Activated CD4-positive, alpha-beta memory T cell treated with anti-CD3 and anti-CD28 coated beads, Interleukin-2, amount 10 ng/mL, durations not matched to agents 7 days and 5 days (primary cell): ENCODE data around the gene THADA. TPM values are rescaled to one million over a fixed set of nuclear protein-coding genes. Genes with fewer than 3 reads are reported as not detected.
"Not testable (repeated sequence)": the region's sequence is repeated elsewhere in the genome, so short reads cannot be mapped to it uniquely, and the experiment has no call there.

ENCODE experiments used
- CTCF ChIA-PET: fragments of 350-600 bp; sonication (Branson Sonifier 250); formaldehyde crosslinking; loops from one replicate; lab custom pipeline; 2021; ENCODE audit warnings: antibody characterized with exemption, inconsistent platforms; lab: Charles Lee
- POLR2A ChIA-PET: fragments of 350-600 bp; sonication (Branson Sonifier 250); formaldehyde crosslinking; loops from one replicate; lab custom pipeline; 2021; ENCODE audit warnings: antibody characterized with exemption; lab: Charles Lee
- DNase-seq: peaks from one replicate; pipeline ENCODE4 v3.0.0-alpha.2; 2020
- H3K27ac Mint-ChIP-seq: one replicate; pipeline ENCODE4 v1.8.0; 2021; ENCODE audit warnings: mild to moderate bottlenecking, mixed read lengths
- H3K27me3 Mint-ChIP-seq: one replicate; pipeline ENCODE4 v1.8.0; 2021; ENCODE audit warnings: mixed read lengths
- H3K36me3 Mint-ChIP-seq: one replicate; pipeline ENCODE4 v1.8.0; 2021; ENCODE audit warnings: low read depth, mixed read lengths
- H3K4me1 Mint-ChIP-seq: one replicate; pipeline ENCODE4 v1.8.0; 2021; ENCODE audit warnings: mixed read lengths
- H3K4me3 Mint-ChIP-seq: one replicate; pipeline ENCODE4 v1.8.0; 2021; ENCODE audit warnings: mild to moderate bottlenecking, mixed read lengths
- H3K9me3 Mint-ChIP-seq: one replicate; pipeline ENCODE4 v1.8.0; 2021; ENCODE audit warnings: mixed read lengths
- total RNA-seq, 2 experiments: library from RNA; stranded (reverse); gene quantifications; one replicate each; pipeline ENCODE4 v1.2.3, GENCODE V29; 2021

The THADA gene
- total RNA-seq, 2 experiments from 2014 or later = 21.6 to 25.8 TPM

GRCh38 chr2:43302961-43303494 lies 292.8 kb downstream of the THADA start:
- Mint-ChIP-seq H3K36me3 (peaks cover 5% of the 10 kb centered on the region), H3K27ac (peak overlapping the region; percentile 38), H3K4me1 (peaks cover 36% of the 10 kb centered on the region), H3K4me3 (no peak overlapping the region), H3K27me3 (no peaks in the 10 kb centered on the region), H3K9me3 (no peaks in the 10 kb centered on the region)
- ChIA-PET CTCF (interaction anchor here (1.2 kb wide), 1 partner anchor 74 kb away, joined by 3 read pairs; no protein-coding TSS in a partner anchor), POLR2A (interaction anchor here (1.5 kb wide), 1 partner anchor 9 kb away, joined by 6 read pairs; no protein-coding TSS in a partner anchor)
- no peak for DNase-seq

- POLR2A ChIA-PET = no interaction called here
- Mint-ChIP-seq H3K4me1 (peaks cover 36% of the 10 kb centered on the region), H3K27ac (no peak overlapping the region), H3K27me3 (no peaks in the 10 kb centered on the region), H3K4me3 (no peak overlapping the region), H3K9me3 (no peaks in the 10 kb centered on the region), H3K36me3 (peaks cover 4% of the 10 kb centered on the region)
- DNase-seq = no peak
- CTCF ChIA-PET = interaction anchor here (1.0 to 1.2 kb wide), 2 partner anchors 74 to 75 kb away, joined by 3 read pairs; no protein-coding TSS in a partner anchor
These were observed 293.5 kb downstream of the THADA start for GRCh38 chr2:43302182-43302960.

GRCh38 chr2:43300781-43301583 lies 294.9 kb downstream of the THADA start:
- peaks cover 36% of the 10 kb centered on the region for H3K4me1 Mint-ChIP-seq
- H3K27ac Mint-ChIP-seq = no peak overlapping the region
- POLR2A ChIA-PET = no interaction called here
- DNase-seq = no peak
- no peak overlapping the region for H3K4me3 Mint-ChIP-seq
- peaks cover 4% of the 10 kb centered on the region for H3K36me3 Mint-ChIP-seq
- CTCF ChIA-PET = interaction anchor here (1.0 kb wide), 1 partner anchor 74 kb away, joined by 3 read pairs; no protein-coding TSS in a partner anchor
- no peaks in the 10 kb centered on the region for H3K27me3 Mint-ChIP-seq
- H3K9me3 Mint-ChIP-seq = no peaks in the 10 kb centered on the region

- Mint-ChIP-seq H3K4me1 (peaks cover 36% of the 10 kb centered on the region), H3K9me3 (no peaks in the 10 kb centered on the region), H3K27me3 (no peaks in the 10 kb centered on the region), H3K27ac (no peak overlapping the region), H3K4me3 (no peak overlapping the region), H3K36me3 (peaks cover under 1% of the 10 kb centered on the region)
- ChIA-PET POLR2A (no interaction called here), CTCF (no interaction called here)
- DNase-seq = no peak
These were observed 295.6 kb downstream of the THADA start for GRCh38 chr2:43300222-43300621.

GRCh38 chr2:43298500-43298899 lies 297.3 kb downstream of the THADA start:
- H3K27ac Mint-ChIP-seq = no peak overlapping the region
- H3K9me3 Mint-ChIP-seq = no peaks in the 10 kb centered on the region
- CTCF ChIA-PET = no interaction called here
- peaks cover 3% of the 10 kb centered on the region for H3K36me3 Mint-ChIP-seq
- no peak for DNase-seq
- no peaks in the 10 kb centered on the region for H3K27me3 Mint-ChIP-seq
- H3K4me1 Mint-ChIP-seq = peaks cover 42% of the 10 kb centered on the region
- no peak overlapping the region for H3K4me3 Mint-ChIP-seq
- POLR2A ChIA-PET = no interaction called here

GRCh38 chr2:43297740-43298139 lies 298.1 kb downstream of the THADA start:
- CTCF ChIA-PET, DNase-seq, H3K9me3 Mint-ChIP-seq, H3K36me3 Mint-ChIP-seq, H3K27me3 Mint-ChIP-seq, POLR2A ChIA-PET, H3K4me3 Mint-ChIP-seq, H3K27ac Mint-ChIP-seq: not testable (repeated sequence)
- H3K4me1 Mint-ChIP-seq = peaks cover 44% of the 10 kb centered on the region

GRCh38 chr2:43294973-43295603 lies 300.8 kb downstream of the THADA start:
- CTCF ChIA-PET = no interaction called here
- DNase-seq = no peak
- Mint-ChIP-seq H3K9me3 (no peaks in the 10 kb centered on the region), H3K4me3 (no peak overlapping the region), H3K4me1 (peaks cover 33% of the 10 kb centered on the region), H3K27ac (no peak overlapping the region), H3K36me3 (peaks cover 30% of the 10 kb centered on the region), H3K27me3 (no peaks in the 10 kb centered on the region)
- POLR2A ChIA-PET = interaction anchor here (1.3 kb wide), 1 partner anchor 275 kb away, joined by 3 read pairs; no protein-coding TSS in a partner anchor

- POLR2A ChIA-PET = interaction anchor here (1.3 to 1.5 kb wide), 3 partner anchors 10 to 276 kb away, joined by 3 to 6 read pairs (median 5); no protein-coding TSS in a partner anchor
- Mint-ChIP-seq H3K27me3 (no peaks in the 10 kb centered on the region), H3K4me1 (peaks cover 33% of the 10 kb centered on the region), H3K4me3 (no peak overlapping the region), H3K27ac (peak overlapping the region; percentile 77), H3K36me3 (peaks cover 34% of the 10 kb centered on the region), H3K9me3 (no peaks in the 10 kb centered on the region)
- DNase-seq = peak; percentile 63
- CTCF ChIA-PET = interaction anchor here (1.4 kb wide), 1 partner anchor 190 kb away, joined by 5 read pairs; no protein-coding TSS in a partner anchor
These were observed 301.8 kb downstream of the THADA start for GRCh38 chr2:43293744-43294695.

GRCh38 chr2:43292851-43293743 lies 302.7 kb downstream of the THADA start:
- peak overlapping the region; percentile 77 for H3K27ac Mint-ChIP-seq
- peaks cover 41% of the 10 kb centered on the region for H3K36me3 Mint-ChIP-seq
- no peak overlapping the region for H3K4me3 Mint-ChIP-seq
- CTCF ChIA-PET = interaction anchor here (0.6 to 1.4 kb wide), 2 partner anchors 191 to 345 kb away, joined by 3 to 5 read pairs; no protein-coding TSS in a partner anchor
- peaks cover 35% of the 10 kb centered on the region for H3K4me1 Mint-ChIP-seq
- H3K9me3 Mint-ChIP-seq = no peaks in the 10 kb centered on the region
- DNase-seq = no peak
- H3K27me3 Mint-ChIP-seq = no peaks in the 10 kb centered on the region
- POLR2A ChIA-PET = interaction anchor here (1.5 kb wide), 2 partner anchors 11 to 133 kb away, joined by 5 to 6 read pairs; no protein-coding TSS in a partner anchor

- no peaks in the 10 kb centered on the region for H3K27me3 Mint-ChIP-seq
- ChIA-PET CTCF (no interaction called here), POLR2A (no interaction called here)
- no peaks in the 10 kb centered on the region for H3K9me3 Mint-ChIP-seq
- DNase-seq = no peak
- H3K27ac Mint-ChIP-seq = no peak overlapping the region
- no peak overlapping the region for H3K4me3 Mint-ChIP-seq
- H3K36me3 Mint-ChIP-seq = peaks cover 48% of the 10 kb centered on the region
- H3K4me1 Mint-ChIP-seq = peaks cover 35% of the 10 kb centered on the region
These were observed 303.5 kb downstream of the THADA start for GRCh38 chr2:43292297-43292696.

GRCh38 chr2:43289331-43289730 lies 306.5 kb downstream of the THADA start:
- DNase-seq = no peak
- H3K9me3 Mint-ChIP-seq = peaks cover 18% of the 10 kb centered on the region
- H3K4me1 Mint-ChIP-seq = peaks cover 24% of the 10 kb centered on the region
- ChIA-PET CTCF (no interaction called here), POLR2A (no interaction called here)
- no peak overlapping the region for H3K27ac Mint-ChIP-seq
- no peak overlapping the region for H3K4me3 Mint-ChIP-seq
- no peaks in the 10 kb centered on the region for H3K27me3 Mint-ChIP-seq
- peaks cover 78% of the 10 kb centered on the region for H3K36me3 Mint-ChIP-seq
